Naive thymus-derived CD4-positive, alpha-beta T cell (primary cell): Measurements from ENCODE around the gene PSAT1. TPM values are rescaled to one million over a fixed set of nuclear protein-coding genes. Genes with fewer than 3 reads are reported as not detected.

Experiments
- ATAC-seq: fragments of 150-1000 bp; cut with Tn5 transposase; 2 replicates; pipeline ENCODE4 v1.10.0; 2021; ENCODE audit warnings: mild to moderate bottlenecking, moderate library complexity
- CTCF ChIA-PET: fragments of 350-600 bp; sonication (Branson Sonifier 250); formaldehyde crosslinking; loops from one replicate; lab custom pipeline; 2021; ENCODE audit warnings: antibody characterized with exemption; lab: Charles Lee
- POLR2A ChIA-PET: fragments of 350-600 bp; sonication (Branson Sonifier 250); formaldehyde crosslinking; loops from one replicate; lab custom pipeline; 2021; ENCODE audit warnings: antibody characterized with exemption, inconsistent platforms; lab: Charles Lee
- DNase-seq, 9 donors: peaks; one replicate each; pipeline versions ENCODE4 v3.0.0 to v3.0.0-alpha.2; 2020 to 2022; ENCODE audit warnings: mixed read lengths in 1 of 9
- H3K27ac ChIP-seq: one replicate; pipeline ENCODE4 v1.7.0; 2013; ENCODE audit warnings: mild to moderate bottlenecking, low read depth, low read length, moderate library complexity
- H3K27me3 ChIP-seq, 2 donors: one replicate each; pipeline ENCODE4 v1.7.0; 2013; ENCODE audit warnings: low read length in 2 of 2, mild to moderate bottlenecking in 2 of 2, moderate library complexity in 2 of 2; ENCODE audit not compliant: control insufficient read depth in 2 of 2, insufficient read depth in 2 of 2
- H3K36me3 ChIP-seq, 3 experiments: 1 replicate in 2 of 3; 2 replicates in 1 of 3; pipeline ENCODE4 v1.7.0; 2013; ENCODE audit warnings: low read length in 3 of 3, mild to moderate bottlenecking in 3 of 3, moderate library complexity in 1 of 3; ENCODE audit not compliant: insufficient read depth in 3 of 3, control insufficient read depth in 2 of 3
- H3K4me1 ChIP-seq, 2 donors: one replicate each; pipeline ENCODE4 v1.7.0; 2013; ENCODE audit warnings: low read length in 2 of 2, mild to moderate bottlenecking in 2 of 2, moderate library complexity in 1 of 2; ENCODE audit not compliant: control insufficient read depth in 2 of 2, insufficient read depth in 2 of 2
- H3K4me3 ChIP-seq: 2 replicates; pipeline ENCODE4 v1.7.0; 2013; ENCODE audit warnings: mild to moderate bottlenecking, low read length
- H3K9me3 ChIP-seq, 3 experiments: 1 replicate in 2 of 3; 2 replicates in 1 of 3; pipeline ENCODE4 v1.7.0; 2013; ENCODE audit warnings: low read length in 3 of 3; ENCODE audit not compliant: control insufficient read depth in 2 of 3
- H3K27ac Mint-ChIP-seq, 9 donors: one replicate each; pipeline ENCODE4 v1.8.0; 2020 to 2022; ENCODE audit warnings: mixed read lengths in 9 of 9, mild to moderate bottlenecking in 8 of 9, moderate library complexity in 5 of 9, inconsistent platforms in 2 of 9
- H3K27me3 Mint-ChIP-seq, 5 donors: one replicate each; pipeline ENCODE4 v1.8.0; 2021 to 2022; ENCODE audit warnings: mixed read lengths in 5 of 5, mild to moderate bottlenecking in 1 of 5
- H3K36me3 Mint-ChIP-seq, 5 donors: one replicate each; pipeline ENCODE4 v1.8.0; 2020 to 2022; ENCODE audit warnings: mixed read lengths in 5 of 5, mild to moderate bottlenecking in 3 of 5, inconsistent platforms in 1 of 5
- H3K4me1 Mint-ChIP-seq, 7 donors: one replicate each; pipeline ENCODE4 v1.8.0; 2020 to 2022; ENCODE audit warnings: mixed read lengths in 7 of 7, mild to moderate bottlenecking in 3 of 7, inconsistent platforms in 1 of 7
- H3K4me3 Mint-ChIP-seq, 10 donors: one replicate each; pipeline ENCODE4 v1.8.0; 2020 to 2022; ENCODE audit warnings: mild to moderate bottlenecking in 10 of 10, mixed read lengths in 10 of 10, moderate library complexity in 6 of 10, inconsistent platforms in 2 of 10
- H3K9me3 Mint-ChIP-seq, 11 donors: one replicate each; pipeline ENCODE4 v1.8.0; 2020 to 2022; ENCODE audit warnings: mixed read lengths in 11 of 11, mild to moderate bottlenecking in 4 of 11, inconsistent platforms in 1 of 11, moderate library complexity in 1 of 11
- intact Hi-C, 2 donors: fragments of 100-400 bp; cut with micrococcal nuclease; formaldehyde crosslinking; loops; one replicate each; pipeline ENCODE4 v1.15.1; 2023
- polyA plus RNA-seq, 2 donors: library from polyadenylated mRNA; unstranded; fragments of 300-500 nt; fragmentation: Illumina TruSeq; gene quantifications; one replicate each; pipeline ENCODE4 v1.2.3, GENCODE V29; 2021
- total RNA-seq, 6 experiments: library from RNA in 5 of 6; stranded (reverse) in 5 of 6; gene quantifications; 1 replicate in 5 of 6; 2 replicates in 1 of 6; pipeline ENCODE4 v1.2.3 and lab custom pipeline; 2021 to 2026

The PSAT1 gene
- total and polyA plus RNA-seq, 7 experiments from 2014 or later = 1.6 to 65.2 (median 10.3) TPM

DNA sequence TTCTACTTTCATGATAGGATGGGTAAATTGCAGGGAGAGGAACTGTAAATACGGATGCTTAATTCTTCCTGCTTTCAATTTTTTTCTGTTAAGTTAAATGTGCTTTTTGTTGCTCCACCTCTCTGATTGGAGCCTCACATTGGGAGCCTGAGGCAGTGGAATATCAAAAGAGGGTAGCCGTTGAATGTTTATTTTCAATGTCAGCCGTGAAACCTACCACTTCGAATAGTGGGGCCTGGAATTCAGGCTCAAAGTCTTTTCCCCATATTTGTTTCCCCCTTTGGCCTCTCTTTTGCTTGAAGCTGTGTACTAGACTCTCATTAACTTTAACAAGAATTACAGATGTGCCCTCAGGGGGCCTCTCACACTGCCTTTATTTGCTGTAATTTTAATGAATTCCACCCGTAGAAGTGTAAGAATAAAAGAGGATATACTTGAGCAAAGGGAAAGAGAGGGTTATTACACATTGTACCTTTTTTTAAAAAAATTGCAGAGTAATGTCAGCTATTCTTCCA is 29.0 kb downstream of the PSAT1 start:
- Histone ChIP-seq H3K27ac (no peak overlapping the region), H3K9me3 (no peaks in the 10 kb centered on the region), H3K27me3 (no peaks in the 10 kb centered on the region), H3K36me3 (no peaks in the 10 kb centered on the region), H3K4me1 (no peaks in the 10 kb centered on the region), H3K4me3 (no peak overlapping the region)
- DNase-seq (no peak), ATAC-seq (no peak)
- H3K27me3 Mint-ChIP-seq = no peaks in the 10 kb centered on the region
- H3K9me3 Mint-ChIP-seq = peaks cover 0 to 2% (median 0%) of the 10 kb centered on the region in 11 donors
- H3K4me1 Mint-ChIP-seq = peaks cover 0 to 14% (median 12%) of the 10 kb centered on the region in 7 donors
- peak overlapping the region in 1 of 10 donors; percentile 60 for H3K4me3 Mint-ChIP-seq
- intact Hi-C loops = no loop called here
- peaks cover 12 to 50% (median 46%) of the 10 kb centered on the region in 5 donors for H3K36me3 Mint-ChIP-seq
- POLR2A ChIA-PET = no interaction called here
- CTCF ChIA-PET = no interaction called here
- peak overlapping the region in 2 of 9 donors; percentile 20 to 81 for H3K27ac Mint-ChIP-seq

DNA sequence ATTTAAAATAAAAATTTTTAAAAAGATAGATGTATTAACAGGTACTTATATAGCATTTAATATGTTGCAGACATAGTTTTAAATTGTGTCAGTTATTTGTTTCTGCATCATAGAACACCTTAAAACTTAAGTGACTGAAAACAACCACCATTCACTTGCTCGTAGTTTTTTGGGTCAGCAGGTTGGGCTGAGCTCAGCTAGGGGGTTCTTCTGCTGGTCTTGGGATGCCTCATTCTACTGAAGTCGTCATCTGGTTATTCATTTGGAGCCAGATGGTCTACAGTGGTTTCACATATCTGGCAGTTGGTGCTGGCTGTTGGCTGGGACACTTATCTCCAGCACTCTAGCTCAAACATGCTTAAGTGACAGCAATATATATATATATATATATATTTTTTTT is 29.6 kb downstream of the PSAT1 start:
- H3K27me3 Mint-ChIP-seq = no peaks in the 10 kb centered on the region
- ChIA-PET CTCF (interaction anchor here (0.7 kb wide), 1 partner anchor 11 kb away, joined by 3 read pairs; no protein-coding TSS in a partner anchor), POLR2A (no interaction called here)
- Histone ChIP-seq H3K27ac (no peak overlapping the region), H3K27me3 (no peaks in the 10 kb centered on the region), H3K9me3 (no peaks in the 10 kb centered on the region), H3K4me3 (no peak overlapping the region), H3K36me3 (no peaks in the 10 kb centered on the region), H3K4me1 (no peaks in the 10 kb centered on the region)
- DNase-seq (no peak), ATAC-seq (no peak)
- intact Hi-C loops = no loop called here
- H3K4me3 Mint-ChIP-seq = no peak overlapping the region
- peaks cover 13 to 50% (median 46%) of the 10 kb centered on the region in 5 donors for H3K36me3 Mint-ChIP-seq
- peaks cover 0 to 2% (median 0%) of the 10 kb centered on the region in 11 donors for H3K9me3 Mint-ChIP-seq
- H3K27ac Mint-ChIP-seq = no peak overlapping the region
- peaks cover 0 to 14% (median 12%) of the 10 kb centered on the region in 7 donors for H3K4me1 Mint-ChIP-seq

DNA sequence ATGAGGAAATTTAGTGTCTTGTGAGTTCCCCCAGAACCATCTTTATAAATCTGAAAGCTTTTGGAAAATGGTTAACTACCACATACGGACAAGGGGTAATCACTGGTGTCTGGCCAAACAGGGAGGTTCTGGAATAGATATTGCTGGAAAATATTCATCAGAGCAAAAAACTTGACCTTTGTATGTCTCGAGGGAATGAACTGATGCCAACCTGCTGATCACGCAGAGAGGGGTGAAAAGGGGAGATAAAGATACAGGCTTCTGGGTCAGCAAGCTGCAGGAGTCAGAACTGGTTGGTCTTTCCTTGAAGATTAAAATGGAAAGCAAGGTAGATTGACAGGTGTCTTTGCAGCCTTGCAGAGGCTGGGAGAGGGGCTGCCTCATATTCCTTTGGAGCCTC is 35.5 kb downstream of the PSAT1 start:
- intact Hi-C loops = no loop called here
- peaks cover 0 to 8% (median 0%) of the 10 kb centered on the region in 5 donors for H3K27me3 Mint-ChIP-seq
- CTCF ChIA-PET = no interaction called here
- Histone ChIP-seq H3K36me3 (no peaks in the 10 kb centered on the region), H3K27ac (no peak overlapping the region), H3K9me3 (no peaks in the 10 kb centered on the region), H3K27me3 (no peaks in the 10 kb centered on the region), H3K4me3 (no peak overlapping the region), H3K4me1 (no peaks in the 10 kb centered on the region)
- POLR2A ChIA-PET = no interaction called here
- no peak overlapping the region for H3K27ac Mint-ChIP-seq
- no peak overlapping the region for H3K4me3 Mint-ChIP-seq
- ATAC-seq (no peak), DNase-seq (no peak)
- H3K4me1 Mint-ChIP-seq = peaks cover 0 to 3% (median 0%) of the 10 kb centered on the region in 7 donors
- H3K9me3 Mint-ChIP-seq = peaks cover 7 to 34% (median 19%) of the 10 kb centered on the region in 11 donors
- H3K36me3 Mint-ChIP-seq = peaks cover 25 to 58% (median 51%) of the 10 kb centered on the region in 5 donors

DNA sequence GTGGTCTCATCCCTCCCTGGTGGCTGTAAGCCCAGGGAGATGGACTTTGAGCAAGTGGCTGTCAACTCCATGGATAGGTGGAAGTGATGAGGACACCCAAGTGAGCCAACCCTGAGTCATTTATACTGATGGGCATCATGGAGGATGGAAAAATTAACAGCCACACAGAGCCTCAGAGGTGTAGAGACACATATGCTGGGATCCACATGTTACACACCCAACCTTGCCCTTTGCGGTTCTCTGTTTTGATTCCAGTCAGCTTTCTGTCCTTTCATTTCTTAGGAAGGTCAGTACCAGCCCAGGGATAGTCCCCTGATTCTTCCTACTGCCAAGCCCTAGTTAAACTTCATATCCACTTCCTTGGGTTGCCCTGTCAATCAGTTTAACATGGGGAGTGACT is 51.9 kb downstream of the PSAT1 start:
- no peaks in the 10 kb centered on the region for H3K36me3 ChIP-seq
- peaks cover 0 to 3% of the 10 kb centered on the region in 2 donors for H3K4me1 ChIP-seq
- ChIA-PET CTCF (interaction anchor here (0.5 kb wide), 1 partner anchor 13 kb away, joined by 3 read pairs; no protein-coding TSS in a partner anchor), POLR2A (no interaction called here)
- Mint-ChIP-seq H3K9me3 (peaks cover 0 to 9% (median 1%) of the 10 kb centered on the region in 11 donors), H3K36me3 (peaks cover 0 to 17% (median 0%) of the 10 kb centered on the region in 5 donors), H3K27ac (peak overlapping the region in 1 of 9 donors; percentile 54), H3K4me3 (no peak overlapping the region), H3K27me3 (peaks cover 0 to under 1% (median 0%) of the 10 kb centered on the region in 5 donors), H3K4me1 (peaks cover 5 to 30% (median 16%) of the 10 kb centered on the region in 7 donors)
- H3K4me3 ChIP-seq = no peak overlapping the region
- ATAC-seq = no peak
- H3K9me3 ChIP-seq = no peaks in the 10 kb centered on the region
- H3K27me3 ChIP-seq = no peaks in the 10 kb centered on the region
- H3K27ac ChIP-seq = no peak overlapping the region
- no peak for DNase-seq
- intact Hi-C loops = no loop called here

DNA sequence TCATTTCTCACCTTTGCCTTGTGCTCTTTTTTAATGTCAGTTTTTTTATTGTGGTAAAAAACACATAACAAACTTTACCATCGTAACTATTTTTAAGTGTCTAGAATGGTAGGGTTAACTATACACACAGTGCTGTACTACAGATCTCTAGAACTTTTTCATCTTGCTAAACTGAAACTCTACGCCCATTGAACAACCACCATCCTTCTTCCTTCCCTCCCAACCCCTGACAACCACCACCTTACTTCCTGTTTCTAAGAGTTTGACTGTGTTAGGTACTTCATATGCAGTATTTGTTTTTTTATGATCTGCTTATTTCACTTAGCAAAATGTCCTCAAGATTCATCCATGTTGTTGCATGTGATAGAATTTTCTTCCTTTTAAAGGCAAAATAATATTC is 54.9 kb downstream of the PSAT1 start:
- ATAC-seq (peak; percentile 59), DNase-seq (peak in 6 of 9 donors; percentile 33 to 68 (median 54))
- ChIA-PET CTCF (no interaction called here), POLR2A (no interaction called here)
- peaks cover 5 to 30% (median 16%) of the 10 kb centered on the region in 7 donors for H3K4me1 Mint-ChIP-seq
- no peak overlapping the region for H3K4me3 ChIP-seq
- peak overlapping the region in 9 of 10 donors; percentile 19 to 78 (median 53) for H3K4me3 Mint-ChIP-seq
- H3K27ac Mint-ChIP-seq = peak overlapping the region; percentile 5 to 90 (median 62)
- H3K27me3 ChIP-seq = no peaks in the 10 kb centered on the region
- no peaks in the 10 kb centered on the region for H3K27me3 Mint-ChIP-seq
- H3K27ac ChIP-seq = no peak overlapping the region
- intact Hi-C loops = no loop called here
- H3K36me3 ChIP-seq = no peaks in the 10 kb centered on the region
- H3K4me1 ChIP-seq = peaks cover 0 to 3% of the 10 kb centered on the region in 2 donors
- H3K9me3 Mint-ChIP-seq = peaks cover 0 to 2% (median 0%) of the 10 kb centered on the region in 11 donors
- H3K36me3 Mint-ChIP-seq = peaks cover 0 to 6% (median 0%) of the 10 kb centered on the region in 5 donors
- no peaks in the 10 kb centered on the region for H3K9me3 ChIP-seq

DNA sequence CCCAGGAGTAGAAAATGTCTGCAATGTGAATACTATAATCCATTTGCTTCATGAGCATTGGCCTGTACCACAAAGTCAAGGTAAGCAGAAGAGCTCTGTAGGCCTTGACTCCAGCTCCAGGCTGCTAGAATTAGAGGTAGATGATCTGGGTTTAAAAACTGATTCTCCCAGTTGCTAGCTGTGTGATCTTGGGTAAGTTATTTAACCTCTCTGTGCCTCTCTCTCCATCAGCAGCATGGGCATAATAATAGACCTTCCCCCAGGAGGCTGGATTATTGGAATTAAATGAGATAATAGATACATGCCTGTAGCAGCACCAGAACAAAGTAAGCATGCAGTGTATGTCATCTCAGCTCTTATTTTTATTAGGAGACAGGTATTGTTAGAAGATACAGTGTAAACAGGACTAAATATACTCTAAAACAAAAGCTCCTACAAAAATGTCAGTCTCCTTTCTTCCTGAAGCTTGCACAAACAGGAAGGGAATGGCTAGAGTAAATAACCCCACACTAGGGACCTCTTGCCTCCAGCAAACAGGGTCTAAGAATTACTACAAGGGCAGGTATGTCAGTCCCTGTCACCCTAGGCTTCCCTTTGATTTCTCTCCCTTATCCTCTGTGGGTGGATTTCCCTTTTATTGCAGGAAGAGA is 57.5 kb downstream of the PSAT1 start:
- POLR2A ChIA-PET = no interaction called here
- CTCF ChIA-PET = no interaction called here
- H3K36me3 Mint-ChIP-seq = peaks cover 0 to 2% (median 0%) of the 10 kb centered on the region in 5 donors

More for the DNA sequence above, 57.5 kb downstream of the PSAT1 start:
- H3K36me3 ChIP-seq = no peaks in the 10 kb centered on the region
- DNase-seq (no peak), ATAC-seq (no peak)
- Mint-ChIP-seq H3K4me3 (no peak overlapping the region), H3K27ac (no peak overlapping the region), H3K27me3 (no peaks in the 10 kb centered on the region), H3K4me1 (peaks cover 5 to 30% (median 16%) of the 10 kb centered on the region in 7 donors), H3K9me3 (peaks cover 0 to 2% (median 0%) of the 10 kb centered on the region in 11 donors)
- no peak overlapping the region for H3K27ac ChIP-seq
- no peaks in the 10 kb centered on the region for H3K9me3 ChIP-seq
- no peaks in the 10 kb centered on the region for H3K27me3 ChIP-seq
- no peak overlapping the region for H3K4me3 ChIP-seq
- intact Hi-C loops = no loop called here
- peaks cover 0 to 3% of the 10 kb centered on the region in 2 donors for H3K4me1 ChIP-seq
